GM19025 (cell line): ENCODE data around the gene PARD6B.
"Not testable (repeated sequence)": the region's sequence is repeated elsewhere in the genome, so short reads cannot be mapped to it uniquely, and the experiment has no call there.

ENCODE experiments used
- ATAC-seq: cut with Tn5 transposase; IDR thresholded peaks from one replicate; pipeline ENCODE4 v1.9.1; 2021; ENCODE audit warnings: mild to moderate bottlenecking, low read depth, moderate library complexity; ENCODE audit not compliant: unreplicated experiment

Gene PARD6B

GRCh38 chr20:50768991-50769390, 37.6 kb downstream of the PARD6B start:
- not testable (repeated sequence) for ATAC-seq

DNA sequence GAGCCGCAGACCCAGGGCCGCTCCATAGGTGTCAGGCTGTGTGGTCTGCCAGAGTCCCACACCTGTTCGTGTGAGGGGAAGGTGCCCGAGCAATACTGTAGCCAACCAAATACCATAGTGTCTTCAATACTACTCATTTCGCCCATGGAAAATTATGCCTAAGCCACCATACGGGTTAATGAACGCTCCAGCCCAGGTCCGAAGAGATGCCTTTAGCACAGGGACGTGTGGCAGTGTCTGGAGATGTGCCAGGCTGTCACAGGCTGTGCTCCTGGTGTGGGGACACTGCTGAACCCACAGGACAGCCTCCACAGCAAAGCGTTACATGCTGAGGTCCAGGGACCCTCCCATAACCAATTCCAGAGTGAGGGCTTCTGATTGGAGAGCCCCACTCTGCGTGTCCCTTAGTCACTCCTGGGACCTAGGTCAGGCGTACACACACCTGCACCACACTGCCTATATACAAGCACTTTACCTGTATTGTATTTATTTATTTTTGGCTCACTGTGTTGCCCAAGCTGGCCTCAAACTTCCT, 38.2 kb downstream of the PARD6B start:
- not testable (repeated sequence) for ATAC-seq

DNA sequence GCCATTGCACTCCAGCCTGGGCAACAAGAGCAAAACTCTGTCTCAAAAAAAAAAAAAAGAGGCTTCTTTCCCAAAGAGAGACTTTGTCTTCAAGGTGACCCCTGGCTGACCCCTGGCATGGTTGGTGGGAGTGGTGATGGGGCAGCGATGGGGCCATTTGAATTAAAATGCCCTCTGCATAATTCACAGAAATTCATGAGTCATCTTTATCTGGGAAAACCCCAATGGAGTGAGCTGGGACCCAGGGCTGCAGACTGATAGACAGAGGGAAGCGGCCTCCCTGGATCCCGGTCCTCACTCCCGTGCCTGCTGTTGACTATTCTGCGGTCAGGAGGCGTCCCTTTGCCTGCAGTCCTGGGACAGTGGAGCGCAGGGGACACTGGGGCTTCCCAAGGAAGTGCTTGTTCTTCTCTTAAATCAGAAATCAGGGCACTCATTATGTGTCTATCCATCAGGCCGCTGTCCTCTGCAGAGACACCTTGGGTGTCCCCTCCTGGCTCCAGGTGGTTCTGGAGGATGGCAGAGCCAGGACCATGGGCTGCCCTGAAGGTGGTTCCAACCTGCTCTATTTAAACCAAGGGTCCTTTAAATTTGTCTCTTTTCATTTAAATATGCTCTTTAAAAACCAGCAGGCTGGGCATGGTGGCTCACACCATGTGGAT, 40.2 kb downstream of the PARD6B start:
- not testable (repeated sequence) for ATAC-seq

DNA sequence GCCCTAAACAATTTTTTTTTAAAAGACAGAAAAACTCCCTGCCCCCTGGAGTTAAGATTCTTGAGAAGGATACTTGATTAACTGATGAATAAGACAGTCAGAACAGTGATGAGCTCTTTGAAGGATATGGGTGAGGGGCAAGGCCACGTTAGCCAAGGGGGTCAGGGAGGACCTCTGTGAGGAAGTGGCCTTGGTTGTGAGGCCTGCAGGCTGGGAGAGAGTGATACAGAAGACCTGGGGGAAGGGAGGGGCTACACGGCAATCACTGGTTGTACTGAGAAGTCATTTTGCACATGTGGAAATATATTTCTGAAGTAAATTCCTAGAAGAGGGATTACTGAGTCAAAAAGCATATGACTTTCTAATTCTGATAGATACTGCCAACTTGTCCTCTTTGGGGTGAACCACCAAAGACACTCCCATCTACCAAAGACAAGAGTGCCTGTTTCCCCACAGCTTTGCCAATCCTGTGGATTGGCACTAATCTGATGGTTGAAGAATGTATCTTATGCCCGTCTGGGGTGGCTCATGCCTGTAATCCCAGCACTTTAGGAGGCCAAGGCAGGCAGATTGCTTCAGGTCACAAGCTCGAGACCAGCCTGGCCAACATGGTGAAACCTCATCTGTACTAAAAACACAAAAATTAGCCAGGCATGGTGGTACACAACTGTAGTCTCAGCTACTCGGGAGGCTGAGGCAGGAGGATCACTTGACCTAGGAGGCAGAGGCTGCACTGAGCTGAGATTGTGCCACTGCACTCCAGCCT, 41.2 kb downstream of the PARD6B start:
- no peak for ATAC-seq

GRCh38 chr20:50774515-50774914, 43.1 kb downstream of the PARD6B start:
- ATAC-seq = no peak

GRCh38 chr20:50776122-50776817, 44.9 kb downstream of the PARD6B start:
- ATAC-seq = no peak

- no peak for ATAC-seq
Measured at GRCh38 chr20:50777373-50777772, 46.0 kb downstream of the PARD6B start.

DNA sequence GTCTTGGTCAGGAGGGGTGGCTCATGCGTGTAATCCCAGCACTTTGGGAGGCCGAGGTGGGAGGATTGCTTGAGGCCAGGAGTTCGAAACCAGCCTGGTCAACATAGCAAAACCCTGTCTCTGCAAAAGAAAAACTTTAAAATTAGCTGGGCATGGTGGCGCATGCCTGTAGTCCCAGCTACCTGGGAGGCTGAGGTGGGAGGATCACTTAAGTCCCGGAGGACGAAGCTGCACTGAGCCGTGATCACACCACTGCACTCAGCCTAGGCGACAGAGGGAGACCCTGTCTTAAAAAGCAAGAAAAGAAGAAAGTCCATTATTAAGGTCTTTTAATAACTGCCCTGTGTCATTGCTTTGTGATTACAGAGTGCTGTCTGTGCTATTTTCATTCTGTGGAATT, 47.6 kb downstream of the PARD6B start:
- ATAC-seq = not testable (repeated sequence)

DNA sequence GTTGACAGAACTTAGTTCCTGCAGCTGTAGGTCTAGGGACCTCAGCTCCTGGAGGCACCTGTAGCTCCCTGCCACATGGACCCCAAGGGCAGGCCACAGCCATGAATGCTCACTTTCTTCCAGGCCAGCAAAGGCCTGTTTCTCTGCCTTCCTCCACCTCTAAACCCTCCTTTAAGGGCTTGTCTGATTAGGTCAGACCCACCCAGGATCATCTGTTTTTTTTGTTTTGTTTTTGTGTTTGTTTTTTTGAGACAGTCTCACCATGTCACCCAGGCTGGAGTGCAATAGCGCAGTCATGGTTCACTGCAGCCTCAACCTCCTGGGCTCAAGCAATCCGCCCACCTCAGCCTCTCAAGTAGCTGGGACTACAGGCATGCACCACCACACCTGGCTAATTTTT, 52.0 kb downstream of the PARD6B start:
- ATAC-seq = no peak

DNA sequence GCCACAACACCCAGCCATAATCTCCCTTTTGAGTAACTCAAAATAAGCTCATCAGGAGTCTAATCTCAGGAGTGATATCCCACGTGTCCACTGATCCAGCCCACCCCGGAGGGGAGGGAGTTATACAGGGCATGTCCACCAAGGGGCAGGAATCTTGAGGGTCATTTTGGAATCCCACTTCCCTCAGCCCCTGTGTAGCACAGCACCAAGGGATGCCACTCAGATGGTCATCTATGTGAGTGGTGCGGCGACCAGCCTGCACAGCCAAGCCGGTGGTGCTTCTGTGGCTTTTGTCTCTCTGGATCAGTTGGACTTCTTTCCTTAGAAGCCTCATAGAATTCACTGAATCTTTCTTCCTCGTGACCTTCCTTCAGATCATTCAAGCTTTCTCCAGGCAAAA, 52.5 kb downstream of the PARD6B start:
- ATAC-seq = no peak

GRCh38 chr20:50784464-50784863, 53.1 kb downstream of the PARD6B start:
- no peak for ATAC-seq

- ATAC-seq = no peak
Measured at GRCh38 chr20:50786703-50787102, 55.3 kb downstream of the PARD6B start.

- ATAC-seq = no peak
Measured at GRCh38 chr20:50787181-50787580, 55.8 kb downstream of the PARD6B start.

DNA sequence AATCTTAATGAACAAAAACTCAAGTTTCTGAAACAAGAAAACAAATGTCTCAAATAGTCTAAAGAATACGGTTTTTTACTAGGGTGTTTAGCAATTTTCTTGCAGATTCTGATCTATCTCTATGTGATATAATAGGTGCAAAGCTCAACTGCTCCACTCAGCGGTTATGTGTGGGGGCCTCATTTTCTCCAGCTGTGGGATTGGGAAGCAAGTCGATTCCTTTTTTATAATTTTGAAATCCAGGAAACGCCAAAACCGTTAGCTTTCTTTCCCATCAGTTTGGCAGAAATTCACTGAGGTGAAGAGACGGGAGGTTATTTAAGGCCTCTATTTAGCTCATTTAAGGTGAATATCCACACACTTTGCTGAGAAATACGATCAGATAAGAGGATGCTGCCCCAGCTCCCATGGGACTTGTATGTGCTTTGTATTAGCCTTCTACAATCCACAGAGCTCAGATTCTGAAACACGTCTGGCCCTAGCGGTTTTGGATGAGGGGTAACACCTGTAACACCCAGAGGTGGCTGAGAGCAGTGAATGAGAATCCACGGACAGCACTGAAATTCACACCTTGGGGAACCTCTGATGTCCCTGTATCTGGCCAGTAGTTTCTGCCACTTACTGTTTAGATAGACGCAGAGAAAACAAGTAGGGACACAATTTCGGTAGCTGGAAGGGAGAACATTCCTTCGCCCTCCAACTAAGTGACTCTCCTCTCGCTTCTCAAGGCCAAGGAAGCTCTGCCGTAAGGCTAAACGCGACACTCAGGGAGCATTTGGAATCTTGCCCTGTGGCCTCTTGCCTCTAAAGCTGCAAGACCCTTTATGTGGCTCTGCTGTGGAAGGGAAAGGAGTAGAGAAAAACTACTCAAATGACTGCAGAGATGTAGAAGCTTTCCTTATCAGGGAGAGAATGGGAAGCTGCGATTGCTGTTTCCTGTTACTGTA, 56.9 kb downstream of the PARD6B start:
- no peak for ATAC-seq

- no peak for ATAC-seq
Measured at GRCh38 chr20:50789968-50790650, 58.7 kb downstream of the PARD6B start.

DNA sequence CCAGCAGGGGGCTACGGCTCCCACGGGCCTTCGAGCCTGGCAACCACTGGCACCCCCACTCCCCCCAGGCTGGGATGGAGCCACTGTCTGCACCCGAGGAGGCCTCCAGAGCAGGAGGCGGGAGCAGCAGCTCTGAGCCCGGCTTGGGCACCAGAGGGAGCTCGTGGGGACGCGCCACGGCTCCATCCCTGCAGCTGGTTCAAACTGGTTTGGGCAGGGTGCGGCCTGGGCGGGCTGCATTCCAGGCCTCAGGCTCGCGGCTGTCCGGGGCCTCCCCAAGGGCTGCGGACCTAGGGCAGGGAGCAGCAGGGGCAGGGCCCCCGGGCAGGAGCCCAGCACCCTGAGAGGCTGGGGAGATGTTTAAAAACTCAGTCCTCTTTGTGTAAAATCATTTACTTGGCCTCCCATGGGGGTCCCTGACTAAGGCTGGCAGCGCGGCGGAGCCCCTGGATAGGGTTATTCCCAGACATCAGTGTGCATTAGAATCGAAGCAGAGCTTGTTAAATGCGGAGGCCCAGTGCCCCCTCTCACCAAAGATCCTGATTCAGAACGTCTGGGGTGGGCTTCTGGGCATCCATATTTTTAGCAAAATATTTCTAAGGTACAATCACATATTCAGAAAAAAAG, 59.4 kb downstream of the PARD6B start:
- peak; percentile 46 for ATAC-seq

GRCh38 chr20:50792708-50793574, 61.6 kb downstream of the PARD6B start:
- ATAC-seq = no peak

DNA sequence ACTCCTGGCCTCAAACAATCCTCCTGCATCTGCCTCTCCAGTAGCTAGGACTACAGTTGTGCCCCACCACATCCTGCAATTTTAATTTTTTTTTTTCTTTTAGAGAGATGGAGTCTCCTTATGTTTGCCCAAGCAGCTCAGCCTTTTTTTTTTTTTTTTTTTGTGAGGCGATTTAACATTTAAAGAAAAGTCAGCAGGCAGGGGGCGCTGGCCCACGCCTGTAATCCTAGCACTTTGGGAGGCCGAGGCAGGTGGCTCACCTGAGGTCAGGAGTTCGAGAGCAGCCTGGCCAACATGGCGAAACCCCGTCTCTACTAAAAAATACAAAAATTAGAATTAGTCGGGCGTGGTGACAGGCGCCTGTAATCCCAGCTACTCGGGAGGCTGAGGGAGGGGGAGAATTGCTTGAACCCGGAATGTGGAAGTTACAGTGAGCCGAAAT, 62.2 kb downstream of the PARD6B start:
- ATAC-seq = not testable (repeated sequence)
